H1 (cell line): ENCODE measurements around the gene ELAVL1. TPM values are rescaled to one million over a fixed set of nuclear protein-coding genes. Genes with fewer than 3 reads are reported as not detected.

Experiments
- SIRT6 ChIP-seq: IDR thresholded peaks from one replicate; pipeline ENCODE4 v1.7.1; 2012; ENCODE audit warnings: low read length, inconsistent platforms
- polyA plus RNA-seq, 7 experiments: library from polyadenylated mRNA; depleted of rRNA in 3 of 7; stranded (reverse) in 5 of 7; unstranded in 2 of 7; fragments of >200 nt in 5 of 7; fragments of 200-250 nt in 2 of 7; gene quantifications; 1 replicate in 5 of 7; 2 replicates in 1 of 7; 4 replicates in 1 of 7; pipeline versions ENCODE4 v1.2.1 to v1.2.3, GENCODE V29; 2011 to 2013; ENCODE audit warnings: missing spikeins in 2 of 7, mixed read lengths in 2 of 7
- total RNA-seq: library from RNA; stranded (reverse); fragmentation: NEBNext Ultra II Directional; extraction: Animal tissue kit (Norgen Biotek cat#: 25700); gene quantifications from 2 replicates; pipeline ENCODE4 v1.2.1, GENCODE V29; 2021
- TF ChIP-seq, protein P1 (sequence below), 3 experiments: IDR thresholded peaks; 1 replicate in 2 of 3; 2 replicates in 1 of 3; pipeline versions ENCODE4 v1.5.1 to v1.6.1; 2011; ENCODE audit warnings: low read length in 3 of 3, mild to moderate bottlenecking in 3 of 3, inconsistent platforms in 2 of 3, low read depth in 1 of 3, moderate library complexity in 1 of 3; ENCODE audit not compliant: insufficient read depth in 1 of 3; ENCODE audit errors: control extremely low read depth in 1 of 3
- TF ChIP-seq, protein P2 (sequence below): fragments of 300-600 bp; sonication (generic); IDR thresholded peaks from 2 replicates; pipeline ENCODE4 v1.7.1; 2012; ENCODE audit warnings: low read length, moderate library complexity, mild to moderate bottlenecking, inconsistent platforms; ENCODE audit not compliant: insufficient replicate concordance

The ELAVL1 gene
- total and polyA plus RNA-seq, 2 of the 8 experiments (the other 6 are each of a cell fraction or from before 2014, with no cell fraction given), result 56.7 to 163 TPM

DNA sequence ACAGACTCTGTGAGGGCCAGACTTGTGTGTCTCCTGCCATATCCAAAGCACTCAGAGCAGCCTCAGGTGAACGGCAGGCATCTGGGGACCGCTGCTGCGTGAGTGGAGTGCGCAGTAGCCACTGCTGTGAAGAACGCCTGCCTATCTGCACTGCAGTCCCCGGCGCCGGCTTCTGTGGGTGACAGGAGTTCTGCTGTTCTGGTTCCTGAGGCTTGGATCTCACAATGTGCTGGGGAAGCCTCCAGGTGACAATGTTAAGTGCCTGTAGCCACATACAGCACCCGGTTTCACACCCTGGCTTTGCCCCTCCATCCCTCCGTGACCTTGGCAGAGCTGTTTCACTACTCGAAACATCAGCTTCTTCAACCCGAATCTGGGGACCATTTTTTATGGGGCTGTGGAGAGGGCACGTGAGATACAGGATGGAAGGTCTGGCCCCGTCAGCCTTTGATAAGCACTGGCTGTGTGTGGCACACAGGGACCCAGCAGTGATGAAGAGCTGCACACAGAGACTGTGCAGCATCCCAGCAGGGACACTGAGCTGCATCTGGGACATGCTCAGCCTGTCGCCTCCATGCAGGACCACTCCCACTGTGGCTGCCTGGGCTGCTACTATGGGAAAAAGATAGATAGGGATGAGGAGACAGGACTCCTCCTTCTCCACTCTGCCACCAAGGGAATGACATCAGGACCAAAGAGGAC lies 28.3 kb downstream of the ELAVL1 start (continued):
- TF ChIP-seq, protein P1, sequence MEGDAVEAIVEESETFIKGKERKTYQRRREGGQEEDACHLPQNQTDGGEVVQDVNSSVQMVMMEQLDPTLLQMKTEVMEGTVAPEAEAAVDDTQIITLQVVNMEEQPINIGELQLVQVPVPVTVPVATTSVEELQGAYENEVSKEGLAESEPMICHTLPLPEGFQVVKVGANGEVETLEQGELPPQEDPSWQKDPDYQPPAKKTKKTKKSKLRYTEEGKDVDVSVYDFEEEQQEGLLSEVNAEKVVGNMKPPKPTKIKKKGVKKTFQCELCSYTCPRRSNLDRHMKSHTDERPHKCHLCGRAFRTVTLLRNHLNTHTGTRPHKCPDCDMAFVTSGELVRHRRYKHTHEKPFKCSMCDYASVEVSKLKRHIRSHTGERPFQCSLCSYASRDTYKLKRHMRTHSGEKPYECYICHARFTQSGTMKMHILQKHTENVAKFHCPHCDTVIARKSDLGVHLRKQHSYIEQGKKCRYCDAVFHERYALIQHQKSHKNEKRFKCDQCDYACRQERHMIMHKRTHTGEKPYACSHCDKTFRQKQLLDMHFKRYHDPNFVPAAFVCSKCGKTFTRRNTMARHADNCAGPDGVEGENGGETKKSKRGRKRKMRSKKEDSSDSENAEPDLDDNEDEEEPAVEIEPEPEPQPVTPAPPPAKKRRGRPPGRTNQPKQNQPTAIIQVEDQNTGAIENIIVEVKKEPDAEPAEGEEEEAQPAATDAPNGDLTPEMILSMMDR (IDR thresholded peaks at IDR 0.05; ENCODE audit: control extremely low read depth in 1 of 3, insufficient read depth in 1 of 3, low read depth in 1 of 3, low read length in 3 of 3), result no peak
- no peak for TF ChIP-seq SIRT6
- TF ChIP-seq, protein P2, sequence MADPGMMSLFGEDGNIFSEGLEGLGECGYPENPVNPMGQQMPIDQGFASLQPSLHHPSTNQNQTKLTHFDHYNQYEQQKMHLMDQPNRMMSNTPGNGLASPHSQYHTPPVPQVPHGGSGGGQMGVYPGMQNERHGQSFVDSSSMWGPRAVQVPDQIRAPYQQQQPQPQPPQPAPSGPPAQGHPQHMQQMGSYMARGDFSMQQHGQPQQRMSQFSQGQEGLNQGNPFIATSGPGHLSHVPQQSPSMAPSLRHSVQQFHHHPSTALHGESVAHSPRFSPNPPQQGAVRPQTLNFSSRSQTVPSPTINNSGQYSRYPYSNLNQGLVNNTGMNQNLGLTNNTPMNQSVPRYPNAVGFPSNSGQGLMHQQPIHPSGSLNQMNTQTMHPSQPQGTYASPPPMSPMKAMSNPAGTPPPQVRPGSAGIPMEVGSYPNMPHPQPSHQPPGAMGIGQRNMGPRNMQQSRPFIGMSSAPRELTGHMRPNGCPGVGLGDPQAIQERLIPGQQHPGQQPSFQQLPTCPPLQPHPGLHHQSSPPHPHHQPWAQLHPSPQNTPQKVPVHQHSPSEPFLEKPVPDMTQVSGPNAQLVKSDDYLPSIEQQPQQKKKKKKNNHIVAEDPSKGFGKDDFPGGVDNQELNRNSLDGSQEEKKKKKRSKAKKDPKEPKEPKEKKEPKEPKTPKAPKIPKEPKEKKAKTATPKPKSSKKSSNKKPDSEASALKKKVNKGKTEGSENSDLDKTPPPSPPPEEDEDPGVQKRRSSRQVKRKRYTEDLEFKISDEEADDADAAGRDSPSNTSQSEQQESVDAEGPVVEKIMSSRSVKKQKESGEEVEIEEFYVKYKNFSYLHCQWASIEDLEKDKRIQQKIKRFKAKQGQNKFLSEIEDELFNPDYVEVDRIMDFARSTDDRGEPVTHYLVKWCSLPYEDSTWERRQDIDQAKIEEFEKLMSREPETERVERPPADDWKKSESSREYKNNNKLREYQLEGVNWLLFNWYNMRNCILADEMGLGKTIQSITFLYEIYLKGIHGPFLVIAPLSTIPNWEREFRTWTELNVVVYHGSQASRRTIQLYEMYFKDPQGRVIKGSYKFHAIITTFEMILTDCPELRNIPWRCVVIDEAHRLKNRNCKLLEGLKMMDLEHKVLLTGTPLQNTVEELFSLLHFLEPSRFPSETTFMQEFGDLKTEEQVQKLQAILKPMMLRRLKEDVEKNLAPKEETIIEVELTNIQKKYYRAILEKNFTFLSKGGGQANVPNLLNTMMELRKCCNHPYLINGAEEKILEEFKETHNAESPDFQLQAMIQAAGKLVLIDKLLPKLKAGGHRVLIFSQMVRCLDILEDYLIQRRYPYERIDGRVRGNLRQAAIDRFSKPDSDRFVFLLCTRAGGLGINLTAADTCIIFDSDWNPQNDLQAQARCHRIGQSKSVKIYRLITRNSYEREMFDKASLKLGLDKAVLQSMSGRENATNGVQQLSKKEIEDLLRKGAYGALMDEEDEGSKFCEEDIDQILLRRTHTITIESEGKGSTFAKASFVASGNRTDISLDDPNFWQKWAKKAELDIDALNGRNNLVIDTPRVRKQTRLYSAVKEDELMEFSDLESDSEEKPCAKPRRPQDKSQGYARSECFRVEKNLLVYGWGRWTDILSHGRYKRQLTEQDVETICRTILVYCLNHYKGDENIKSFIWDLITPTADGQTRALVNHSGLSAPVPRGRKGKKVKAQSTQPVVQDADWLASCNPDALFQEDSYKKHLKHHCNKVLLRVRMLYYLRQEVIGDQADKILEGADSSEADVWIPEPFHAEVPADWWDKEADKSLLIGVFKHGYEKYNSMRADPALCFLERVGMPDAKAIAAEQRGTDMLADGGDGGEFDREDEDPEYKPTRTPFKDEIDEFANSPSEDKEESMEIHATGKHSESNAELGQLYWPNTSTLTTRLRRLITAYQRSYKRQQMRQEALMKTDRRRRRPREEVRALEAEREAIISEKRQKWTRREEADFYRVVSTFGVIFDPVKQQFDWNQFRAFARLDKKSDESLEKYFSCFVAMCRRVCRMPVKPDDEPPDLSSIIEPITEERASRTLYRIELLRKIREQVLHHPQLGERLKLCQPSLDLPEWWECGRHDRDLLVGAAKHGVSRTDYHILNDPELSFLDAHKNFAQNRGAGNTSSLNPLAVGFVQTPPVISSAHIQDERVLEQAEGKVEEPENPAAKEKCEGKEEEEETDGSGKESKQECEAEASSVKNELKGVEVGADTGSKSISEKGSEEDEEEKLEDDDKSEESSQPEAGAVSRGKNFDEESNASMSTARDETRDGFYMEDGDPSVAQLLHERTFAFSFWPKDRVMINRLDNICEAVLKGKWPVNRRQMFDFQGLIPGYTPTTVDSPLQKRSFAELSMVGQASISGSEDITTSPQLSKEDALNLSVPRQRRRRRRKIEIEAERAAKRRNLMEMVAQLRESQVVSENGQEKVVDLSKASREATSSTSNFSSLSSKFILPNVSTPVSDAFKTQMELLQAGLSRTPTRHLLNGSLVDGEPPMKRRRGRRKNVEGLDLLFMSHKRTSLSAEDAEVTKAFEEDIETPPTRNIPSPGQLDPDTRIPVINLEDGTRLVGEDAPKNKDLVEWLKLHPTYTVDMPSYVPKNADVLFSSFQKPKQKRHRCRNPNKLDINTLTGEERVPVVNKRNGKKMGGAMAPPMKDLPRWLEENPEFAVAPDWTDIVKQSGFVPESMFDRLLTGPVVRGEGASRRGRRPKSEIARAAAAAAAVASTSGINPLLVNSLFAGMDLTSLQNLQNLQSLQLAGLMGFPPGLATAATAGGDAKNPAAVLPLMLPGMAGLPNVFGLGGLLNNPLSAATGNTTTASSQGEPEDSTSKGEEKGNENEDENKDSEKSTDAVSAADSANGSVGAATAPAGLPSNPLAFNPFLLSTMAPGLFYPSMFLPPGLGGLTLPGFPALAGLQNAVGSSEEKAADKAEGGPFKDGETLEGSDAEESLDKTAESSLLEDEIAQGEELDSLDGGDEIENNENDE, result no peak
